AG09309 (cell line): ENCODE data around the gene MPZL3.
A peak's percentile ranks its signal among the peaks of the same experiment; 100 is the strongest.

Source experiments
- DNase-seq: peaks from one replicate; pipeline ENCODE4 v3.0.0-alpha.2; 2010; ENCODE audit warnings: low read depth
- H3K4me3 ChIP-seq: 2 replicates; pipeline ENCODE4 v1.5.1; 2011; ENCODE audit warnings: mild to moderate bottlenecking, low read depth, low read length, moderate library complexity; ENCODE audit not compliant: control insufficient read depth
- TF ChIP-seq, protein P1 (sequence below): IDR thresholded peaks from 2 replicates; pipeline ENCODE4 v1.5.1; 2011; ENCODE audit warnings: mild to moderate bottlenecking, low read depth, low read length, inconsistent platforms; ENCODE audit not compliant: insufficient read depth, control insufficient read depth; ENCODE audit errors: missing control alignments

The MPZL3 gene, protein sequence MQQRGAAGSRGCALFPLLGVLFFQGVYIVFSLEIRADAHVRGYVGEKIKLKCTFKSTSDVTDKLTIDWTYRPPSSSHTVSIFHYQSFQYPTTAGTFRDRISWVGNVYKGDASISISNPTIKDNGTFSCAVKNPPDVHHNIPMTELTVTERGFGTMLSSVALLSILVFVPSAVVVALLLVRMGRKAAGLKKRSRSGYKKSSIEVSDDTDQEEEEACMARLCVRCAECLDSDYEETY

GRCh38 chr11:118251858-118252652 lies at the start of gene MPZL3:
MPZL3 (minus strand) TSS chr11:118252365; CDS start chr11:118252294, 71 bp downstream.
- no peak for DNase-seq
- TF ChIP-seq, protein P1, sequence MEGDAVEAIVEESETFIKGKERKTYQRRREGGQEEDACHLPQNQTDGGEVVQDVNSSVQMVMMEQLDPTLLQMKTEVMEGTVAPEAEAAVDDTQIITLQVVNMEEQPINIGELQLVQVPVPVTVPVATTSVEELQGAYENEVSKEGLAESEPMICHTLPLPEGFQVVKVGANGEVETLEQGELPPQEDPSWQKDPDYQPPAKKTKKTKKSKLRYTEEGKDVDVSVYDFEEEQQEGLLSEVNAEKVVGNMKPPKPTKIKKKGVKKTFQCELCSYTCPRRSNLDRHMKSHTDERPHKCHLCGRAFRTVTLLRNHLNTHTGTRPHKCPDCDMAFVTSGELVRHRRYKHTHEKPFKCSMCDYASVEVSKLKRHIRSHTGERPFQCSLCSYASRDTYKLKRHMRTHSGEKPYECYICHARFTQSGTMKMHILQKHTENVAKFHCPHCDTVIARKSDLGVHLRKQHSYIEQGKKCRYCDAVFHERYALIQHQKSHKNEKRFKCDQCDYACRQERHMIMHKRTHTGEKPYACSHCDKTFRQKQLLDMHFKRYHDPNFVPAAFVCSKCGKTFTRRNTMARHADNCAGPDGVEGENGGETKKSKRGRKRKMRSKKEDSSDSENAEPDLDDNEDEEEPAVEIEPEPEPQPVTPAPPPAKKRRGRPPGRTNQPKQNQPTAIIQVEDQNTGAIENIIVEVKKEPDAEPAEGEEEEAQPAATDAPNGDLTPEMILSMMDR = no peak
- peak within 1 kb of the TSS; percentile 39 for H3K4me3 ChIP-seq

GRCh38 chr11:118301600-118302195 lies 49.5 kb upstream of the MPZL3 start:
- no peak for DNase-seq
- TF ChIP-seq, protein P1 = no peak
- no peak overlapping the region for H3K4me3 ChIP-seq

GRCh38 chr11:118295815-118296454 lies 43.8 kb upstream of the MPZL3 start:
- DNase-seq = no peak
- no peak overlapping the region for H3K4me3 ChIP-seq
- TF ChIP-seq, protein P1 = peak; percentile 51

- H3K4me3 ChIP-seq = no peak overlapping the region
- TF ChIP-seq, protein P1 = no peak
These were observed 43.0 kb upstream of the MPZL3 start for GRCh38 chr11:118295199-118295598.

GRCh38 chr11:118294053-118294452 lies 41.9 kb upstream of the MPZL3 start:
- TF ChIP-seq, protein P1 = no peak
- no peak overlapping the region for H3K4me3 ChIP-seq
- no peak for DNase-seq

More at GRCh38 chr11:118295199-118295598, 43.0 kb upstream of the MPZL3 start:
- DNase-seq = no peak

DNA sequence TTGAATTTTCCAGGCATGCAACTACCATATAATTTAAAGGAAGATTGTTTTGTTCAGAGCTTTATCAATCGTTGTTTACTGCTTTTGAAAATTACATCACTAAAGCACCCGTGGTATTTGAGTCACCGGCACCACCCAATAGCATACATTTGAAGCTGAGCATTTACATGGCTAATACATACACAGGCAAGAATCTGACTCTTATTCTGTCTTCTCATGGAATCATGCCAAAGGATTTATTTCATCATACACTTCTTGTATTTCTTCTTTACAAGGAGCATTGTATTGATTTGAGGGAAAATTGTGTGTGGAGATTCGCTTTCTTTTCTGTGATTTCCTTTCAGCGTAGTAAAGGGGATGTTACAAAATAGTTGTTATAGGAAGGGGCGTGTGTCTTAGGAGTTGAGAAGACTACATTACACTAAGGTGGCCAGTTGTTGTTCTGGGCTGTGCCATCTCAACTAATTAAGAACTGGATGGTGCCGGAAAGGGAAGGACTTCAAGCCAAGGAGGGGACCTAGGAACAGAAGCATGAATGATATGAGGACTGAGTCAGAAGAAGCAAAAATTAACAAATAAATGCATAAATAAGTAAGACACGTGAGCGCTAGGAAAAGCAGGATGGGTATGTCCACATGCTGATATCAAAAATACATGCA lies 39.4 kb upstream of the MPZL3 start:
- DNase-seq = no peak
- no peak overlapping the region for H3K4me3 ChIP-seq
- TF ChIP-seq, protein P1 = no peak
